GM19467 (cell line): ENCODE measurements around the gene TMEM178B.
"Not testable (repeated sequence)": the region's sequence is repeated elsewhere in the genome, so short reads cannot be mapped to it uniquely, and the experiment has no call there.

Source experiments
- ATAC-seq: cut with Tn5 transposase; IDR thresholded peaks from one replicate; pipeline ENCODE4 v1.9.1; 2021; ENCODE audit warnings: mild to moderate bottlenecking, moderate library complexity; ENCODE audit not compliant: unreplicated experiment

TMEM178B gene

GRCh38 chr7:141177120-141177519, 103.3 kb downstream of the TMEM178B start:
- not testable (repeated sequence) for ATAC-seq

GRCh38 chr7:141178486-141179135, 104.7 kb downstream of the TMEM178B start:
- no peak for ATAC-seq

- no peak for ATAC-seq
Measured at GRCh38 chr7:141181812-141182211, 107.9 kb downstream of the TMEM178B start.

GRCh38 chr7:141184532-141185190, 110.8 kb downstream of the TMEM178B start:
- ATAC-seq, result no peak

GRCh38 chr7:141185369-141185967, 111.6 kb downstream of the TMEM178B start:
- ATAC-seq, result no peak

GRCh38 chr7:141189231-141189630, 115.4 kb downstream of the TMEM178B start:
- no peak for ATAC-seq

GRCh38 chr7:141190495-141190894, 116.6 kb downstream of the TMEM178B start:
- ATAC-seq, result no peak

- ATAC-seq, result no peak
Measured at GRCh38 chr7:141191277-141191676, 117.4 kb downstream of the TMEM178B start.

- no peak for ATAC-seq
Measured at GRCh38 chr7:141193066-141193465, 119.2 kb downstream of the TMEM178B start.

- ATAC-seq, result not testable (repeated sequence)
Measured at GRCh38 chr7:141195722-141196121, 121.9 kb downstream of the TMEM178B start.

GRCh38 chr7:141198194-141198958, 124.5 kb downstream of the TMEM178B start:
- ATAC-seq, result no peak

- ATAC-seq, result no peak
Measured at GRCh38 chr7:141200191-141201108, 126.6 kb downstream of the TMEM178B start.

GRCh38 chr7:141201145-141201885, 127.5 kb downstream of the TMEM178B start:
- no peak for ATAC-seq

GRCh38 chr7:141202535-141202934, 128.7 kb downstream of the TMEM178B start:
- ATAC-seq, result no peak

- ATAC-seq, result no peak
Measured at GRCh38 chr7:141203177-141203576, 129.3 kb downstream of the TMEM178B start.

- no peak for ATAC-seq
Measured at GRCh38 chr7:141203586-141203985, 129.7 kb downstream of the TMEM178B start.

- no peak for ATAC-seq
Measured at GRCh38 chr7:141207661-141208060, 133.8 kb downstream of the TMEM178B start.

GRCh38 chr7:141208539-141208938, 134.7 kb downstream of the TMEM178B start:
- ATAC-seq, result no peak

GRCh38 chr7:141209454-141209853, 135.6 kb downstream of the TMEM178B start:
- ATAC-seq, result no peak

GRCh38 chr7:141210862-141211261, 137.0 kb downstream of the TMEM178B start:
- ATAC-seq, result no peak
